ENCODE results near the gene ADH7.

- TF ChIP-seq CTCF (IDR thresholded peaks at IDR 0.05; ENCODE audit: low read depth, low read length) (no peak), POLR2A (IDR thresholded peaks at IDR 0.05; ENCODE audit: extremely low read depth, insufficient read length) (no peak), MAX (IDR thresholded peaks at IDR 0.05; ENCODE audit: low read depth, low read length) (no peak), MYC (IDR thresholded peaks at IDR 0.05; ENCODE audit: low read depth, low read length) (no peak)
These were observed 36.1 kb downstream of the ADH7 start for GRCh38 chr4:99399017-99399416.

Data from NB4 (cell line).